Liver (tissue), 9 donors: ENCODE measurements around the gene PPFIA2. TPM values are rescaled to one million over a fixed set of nuclear protein-coding genes. Genes with fewer than 3 reads are reported as not detected.

Experiments used
- DNase-seq: peaks from one replicate; pipeline ENCODE4 v3.0.0-alpha.2; 2017; ENCODE audit warnings: low spot score
- H3K27ac ChIP-seq, 2 donors: one replicate each; pipeline ENCODE4 v1.7.0; 2013; ENCODE audit warnings: inconsistent platforms in 2 of 2, low read length in 2 of 2, control low read depth in 1 of 2, low read depth in 1 of 2, mild to moderate bottlenecking in 1 of 2
- H3K27me3 ChIP-seq, 4 donors: one replicate each; pipeline versions ENCODE4 v1.6.1 to v1.7.0; 2013; ENCODE audit warnings: low read length in 3 of 4, inconsistent platforms in 1 of 4, mild to moderate bottlenecking in 1 of 4, moderate library complexity in 1 of 4; ENCODE audit not compliant: control insufficient read depth in 4 of 4, insufficient read depth in 4 of 4
- H3K36me3 ChIP-seq, 4 donors: one replicate each; pipeline versions ENCODE4 v1.6.1 to v1.7.0; 2013; ENCODE audit warnings: low read length in 3 of 4, mild to moderate bottlenecking in 3 of 4, low read depth in 1 of 4, moderate library complexity in 1 of 4; ENCODE audit not compliant: control insufficient read depth in 4 of 4, insufficient read depth in 3 of 4
- H3K4me1 ChIP-seq, 4 donors: one replicate each; pipeline versions ENCODE4 v1.6.1 to v1.7.0; 2013; ENCODE audit warnings: low read length in 3 of 4, mild to moderate bottlenecking in 3 of 4, moderate library complexity in 1 of 4; ENCODE audit not compliant: control insufficient read depth in 4 of 4, insufficient read depth in 4 of 4
- H3K4me3 ChIP-seq, 3 donors: one replicate each; pipeline versions ENCODE4 v1.6.1 to v1.7.0; 2013; ENCODE audit warnings: low read length in 3 of 3, control low read depth in 1 of 3, low read depth in 1 of 3, mild to moderate bottlenecking in 1 of 3
- H3K9ac ChIP-seq, 2 donors: one replicate each; pipeline ENCODE4 v1.7.0; 2013; ENCODE audit warnings: low read length in 2 of 2, mild to moderate bottlenecking in 2 of 2, moderate library complexity in 2 of 2, control low read depth in 1 of 2, low read depth in 1 of 2
- H3K9me3 ChIP-seq, 4 donors: one replicate each; pipeline versions ENCODE4 v1.6.1 to v1.7.0; 2013; ENCODE audit warnings: low read length in 3 of 4; ENCODE audit not compliant: control insufficient read depth in 4 of 4
- ATF3 ChIP-seq: IDR thresholded peaks from 2 replicates; pipeline ENCODE4 v1.6.1; 2016; ENCODE audit warnings: antibody characterized with exemption
- EGR1 ChIP-seq, 2 donors: IDR thresholded peaks; 2 replicates each; pipeline ENCODE4 v1.6.1; 2016 to 2018; ENCODE audit warnings: antibody characterized with exemption in 2 of 2, low read depth in 2 of 2
- FOXA1 ChIP-seq: IDR thresholded peaks from 2 replicates; pipeline ENCODE4 v1.6.1; 2016; ENCODE audit warnings: antibody characterized with exemption
- FOXA2 ChIP-seq: IDR thresholded peaks from 2 replicates; pipeline ENCODE4 v1.6.1; 2016; ENCODE audit warnings: antibody characterized with exemption
- GABPA ChIP-seq, 2 donors: IDR thresholded peaks in 1 of 2; conservative IDR thresholded peaks in 1 of 2; 2 replicates each; pipeline ENCODE4 v1.6.1; 2016; ENCODE audit warnings: antibody characterized with exemption in 2 of 2, mild to moderate bottlenecking in 1 of 2, moderate library complexity in 1 of 2
- HNF4A ChIP-seq, 2 donors: conservative IDR thresholded peaks; 2 replicates each; pipeline ENCODE4 v1.6.1; 2016; ENCODE audit warnings: antibody characterized with exemption in 2 of 2, mild to moderate bottlenecking in 2 of 2
- HNF4G ChIP-seq: IDR thresholded peaks from 2 replicates; pipeline ENCODE4 v1.6.1; 2016; ENCODE audit warnings: antibody characterized with exemption
- JUND ChIP-seq, 2 donors: IDR thresholded peaks; 2 replicates each; pipeline ENCODE4 v1.6.1; 2016; ENCODE audit warnings: antibody characterized with exemption in 2 of 2
- NR2F2 ChIP-seq: IDR thresholded peaks from 2 replicates; pipeline ENCODE4 v1.6.1; 2016; ENCODE audit warnings: antibody characterized with exemption
- RAD21 ChIP-seq, 2 donors: IDR thresholded peaks; 2 replicates each; pipeline ENCODE4 v1.6.1; 2016; ENCODE audit warnings: antibody characterized with exemption in 2 of 2, mild to moderate bottlenecking in 2 of 2
- RXRA ChIP-seq, 2 donors: IDR thresholded peaks; 2 replicates each; pipeline ENCODE4 v1.6.1; 2017 to 2018; ENCODE audit warnings: antibody characterized with exemption in 2 of 2, mild to moderate bottlenecking in 1 of 2
- SP1 ChIP-seq: IDR thresholded peaks from 2 replicates; pipeline ENCODE4 v1.6.1; 2018; ENCODE audit warnings: antibody characterized with exemption, mild to moderate bottlenecking
- TAF1 ChIP-seq: conservative IDR thresholded peaks from 2 replicates; pipeline ENCODE4 v1.6.1; 2016; ENCODE audit warnings: antibody characterized with exemption, mild to moderate bottlenecking
- YY1 ChIP-seq: IDR thresholded peaks from 2 replicates; pipeline ENCODE4 v1.6.1; 2016; ENCODE audit warnings: antibody characterized with exemption, mild to moderate bottlenecking
- ZBTB33 ChIP-seq: IDR thresholded peaks from 2 replicates; pipeline ENCODE4 v1.6.1; 2016; ENCODE audit warnings: antibody characterized with exemption
- whole genome bisulfite sequencing: extraction: QIAGEN DNeasy Blood & Tissue Kit; methylation state at CpG from one replicate; pipeline ENCODE4 v1.1.7; 2013; 5-methylcytosine and 5-hydroxymethylcytosine counted together
- polyA plus RNA-seq, 2 donors: library from polyadenylated mRNA; stranded (reverse) in 1 of 2; unstranded in 1 of 2; fragments of 200-250 nt in 1 of 2; fragments of >200 nt in 1 of 2; fragmentation: Nextera tagmentation in 1 of 2; extraction: Ambion mirVana in 1 of 2; gene quantifications; one replicate each; pipeline versions ENCODE4 v1.2.1 to v1.2.3, GENCODE V29; 2013 to 2015
- total RNA-seq, 2 donors: library from RNA; depleted of rRNA; stranded (reverse); fragments of >200 nt; gene quantifications; one replicate each; pipeline ENCODE4 v1.2.3, GENCODE V29; 2014
- TF ChIP-seq, protein P1 (sequence below): IDR thresholded peaks from 2 replicates; pipeline ENCODE4 v1.6.1; 2016; ENCODE audit warnings: antibody characterized with exemption
- TF ChIP-seq, protein P2 (sequence below): IDR thresholded peaks from 2 replicates; pipeline ENCODE4 v1.6.1; 2016; ENCODE audit warnings: antibody characterized with exemption, mild to moderate bottlenecking
- TF ChIP-seq, protein P3 (sequence below): fragments of 150-350 bp; IDR thresholded peaks from 2 replicates; pipeline ENCODE4 v1.5.1; 2017; ENCODE audit warnings: improper control_type of control experiment, low read depth, low read length; ENCODE audit not compliant: missing input control
- donor health status: healthy.
- donor health status: healthy.
- donor health status: healthy.
- donor health status: healthy.
- donor health status: healthy.

Gene PPFIA2
- total and polyA plus RNA-seq, 4 donors: 0.05 to 0.50 (median 0.22) TPM; not detected in 1

DNA sequence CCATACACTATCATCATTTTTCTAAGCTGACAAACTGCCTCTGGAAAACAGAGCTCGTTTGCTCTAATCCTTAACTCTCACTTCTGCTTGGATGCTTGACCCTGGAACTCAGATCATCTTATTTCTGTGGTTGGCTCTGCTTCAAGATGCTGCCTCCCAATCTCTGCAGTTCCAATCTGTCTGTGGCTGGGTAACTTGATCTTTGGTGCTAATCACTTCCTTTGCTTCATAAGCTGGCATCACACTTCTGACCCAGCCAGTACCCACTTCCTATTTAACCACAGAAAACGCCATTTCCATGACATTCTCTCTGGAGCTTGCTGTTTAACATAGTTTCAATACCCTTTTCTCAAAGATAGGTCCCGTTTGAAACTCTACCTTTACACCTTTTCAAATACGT is 427.1 kb downstream of the PPFIA2 start:
- Histone ChIP-seq H3K9ac (no peak overlapping the region), H3K27me3 (no peaks in the 10 kb centered on the region), H3K4me1 (no peaks in the 10 kb centered on the region), H3K36me3 (no peaks in the 10 kb centered on the region), H3K27ac (no peak overlapping the region), H3K9me3 (no peaks in the 10 kb centered on the region), H3K4me3 (no peak overlapping the region)
- DNase-seq: no peak
- WGBS: 48% methylated on average over 4 of the region's 4 CpGs
- TF ChIP-seq GABPA (IDR thresholded peaks at IDR 0.05 in 1 of 2, conservative IDR thresholded peaks at IDR 0.05 in 1 of 2): no peak
- TF ChIP-seq RAD21 (IDR thresholded peaks at IDR 0.05): no peak
- no peak for TF ChIP-seq ATF3
- TF ChIP-seq, protein P1, sequence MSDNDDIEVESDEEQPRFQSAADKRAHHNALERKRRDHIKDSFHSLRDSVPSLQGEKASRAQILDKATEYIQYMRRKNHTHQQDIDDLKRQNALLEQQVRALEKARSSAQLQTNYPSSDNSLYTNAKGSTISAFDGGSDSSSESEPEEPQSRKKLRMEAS: no peak
- no peak for TF ChIP-seq RXRA (IDR thresholded peaks at IDR 0.05)
- no peak for TF ChIP-seq HNF4A (conservative IDR thresholded peaks at IDR 0.05)
- no peak for TF ChIP-seq EGR1 (IDR thresholded peaks at IDR 0.05; ENCODE audit: low read depth in 2 of 2)
- no peak for TF ChIP-seq FOXA2
- TF ChIP-seq JUND (IDR thresholded peaks at IDR 0.05): no peak
- no peak for TF ChIP-seq NR2F2
- TF ChIP-seq HNF4G: no peak
- TF ChIP-seq FOXA1: no peak
- no peak for TF ChIP-seq TAF1
- TF ChIP-seq, protein P2, sequence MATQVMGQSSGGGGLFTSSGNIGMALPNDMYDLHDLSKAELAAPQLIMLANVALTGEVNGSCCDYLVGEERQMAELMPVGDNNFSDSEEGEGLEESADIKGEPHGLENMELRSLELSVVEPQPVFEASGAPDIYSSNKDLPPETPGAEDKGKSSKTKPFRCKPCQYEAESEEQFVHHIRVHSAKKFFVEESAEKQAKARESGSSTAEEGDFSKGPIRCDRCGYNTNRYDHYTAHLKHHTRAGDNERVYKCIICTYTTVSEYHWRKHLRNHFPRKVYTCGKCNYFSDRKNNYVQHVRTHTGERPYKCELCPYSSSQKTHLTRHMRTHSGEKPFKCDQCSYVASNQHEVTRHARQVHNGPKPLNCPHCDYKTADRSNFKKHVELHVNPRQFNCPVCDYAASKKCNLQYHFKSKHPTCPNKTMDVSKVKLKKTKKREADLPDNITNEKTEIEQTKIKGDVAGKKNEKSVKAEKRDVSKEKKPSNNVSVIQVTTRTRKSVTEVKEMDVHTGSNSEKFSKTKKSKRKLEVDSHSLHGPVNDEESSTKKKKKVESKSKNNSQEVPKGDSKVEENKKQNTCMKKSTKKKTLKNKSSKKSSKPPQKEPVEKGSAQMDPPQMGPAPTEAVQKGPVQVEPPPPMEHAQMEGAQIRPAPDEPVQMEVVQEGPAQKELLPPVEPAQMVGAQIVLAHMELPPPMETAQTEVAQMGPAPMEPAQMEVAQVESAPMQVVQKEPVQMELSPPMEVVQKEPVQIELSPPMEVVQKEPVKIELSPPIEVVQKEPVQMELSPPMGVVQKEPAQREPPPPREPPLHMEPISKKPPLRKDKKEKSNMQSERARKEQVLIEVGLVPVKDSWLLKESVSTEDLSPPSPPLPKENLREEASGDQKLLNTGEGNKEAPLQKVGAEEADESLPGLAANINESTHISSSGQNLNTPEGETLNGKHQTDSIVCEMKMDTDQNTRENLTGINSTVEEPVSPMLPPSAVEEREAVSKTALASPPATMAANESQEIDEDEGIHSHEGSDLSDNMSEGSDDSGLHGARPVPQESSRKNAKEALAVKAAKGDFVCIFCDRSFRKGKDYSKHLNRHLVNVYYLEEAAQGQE: no peak
- no peak for TF ChIP-seq SP1

DNA sequence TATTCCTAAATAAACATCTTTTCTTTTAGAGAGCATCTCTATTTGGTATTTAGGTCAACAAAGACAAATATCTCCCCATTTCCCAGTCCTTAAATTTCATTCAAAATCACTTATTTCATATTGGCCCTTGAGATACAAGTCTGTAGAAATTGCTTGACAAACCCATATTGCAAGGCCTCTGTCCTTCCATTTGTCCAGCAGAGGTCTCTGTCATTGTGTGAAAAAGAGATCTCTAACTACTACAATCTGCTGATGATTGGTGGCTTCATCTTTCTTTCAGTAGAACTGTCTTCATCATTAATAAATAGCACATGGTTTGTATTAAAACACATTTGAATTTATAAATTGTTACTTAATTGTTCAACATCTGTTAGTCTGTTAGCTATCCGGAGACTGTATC is 428.7 kb downstream of the PPFIA2 start:
- H3K9me3 ChIP-seq: no peaks in the 10 kb centered on the region
- 94% methylated on average over 1 of the region's 1 CpG for WGBS
- H3K4me1 ChIP-seq: no peaks in the 10 kb centered on the region
- H3K27me3 ChIP-seq: no peaks in the 10 kb centered on the region
- DNase-seq: no peak
- H3K27ac ChIP-seq: no peak overlapping the region
- H3K9ac ChIP-seq: no peak overlapping the region
- no peaks in the 10 kb centered on the region for H3K36me3 ChIP-seq
- TF ChIP-seq RAD21 (IDR thresholded peaks at IDR 0.05) (no peak), EGR1 (IDR thresholded peaks at IDR 0.05; ENCODE audit: low read depth in 2 of 2) (no peak), HNF4G (no peak), RXRA (IDR thresholded peaks at IDR 0.05) (no peak), HNF4A (conservative IDR thresholded peaks at IDR 0.05) (no peak), JUND (IDR thresholded peaks at IDR 0.05) (no peak), FOXA2 (no peak), YY1 (no peak), FOXA1 (no peak), ATF3 (no peak), NR2F2 (no peak), ZBTB33 (no peak), SP1 (no peak), GABPA (IDR thresholded peaks at IDR 0.05 in 1 of 2, conservative IDR thresholded peaks at IDR 0.05 in 1 of 2) (no peak), TAF1 (no peak)
- TF ChIP-seq, protein P2: no peak
- TF ChIP-seq, protein P3, sequence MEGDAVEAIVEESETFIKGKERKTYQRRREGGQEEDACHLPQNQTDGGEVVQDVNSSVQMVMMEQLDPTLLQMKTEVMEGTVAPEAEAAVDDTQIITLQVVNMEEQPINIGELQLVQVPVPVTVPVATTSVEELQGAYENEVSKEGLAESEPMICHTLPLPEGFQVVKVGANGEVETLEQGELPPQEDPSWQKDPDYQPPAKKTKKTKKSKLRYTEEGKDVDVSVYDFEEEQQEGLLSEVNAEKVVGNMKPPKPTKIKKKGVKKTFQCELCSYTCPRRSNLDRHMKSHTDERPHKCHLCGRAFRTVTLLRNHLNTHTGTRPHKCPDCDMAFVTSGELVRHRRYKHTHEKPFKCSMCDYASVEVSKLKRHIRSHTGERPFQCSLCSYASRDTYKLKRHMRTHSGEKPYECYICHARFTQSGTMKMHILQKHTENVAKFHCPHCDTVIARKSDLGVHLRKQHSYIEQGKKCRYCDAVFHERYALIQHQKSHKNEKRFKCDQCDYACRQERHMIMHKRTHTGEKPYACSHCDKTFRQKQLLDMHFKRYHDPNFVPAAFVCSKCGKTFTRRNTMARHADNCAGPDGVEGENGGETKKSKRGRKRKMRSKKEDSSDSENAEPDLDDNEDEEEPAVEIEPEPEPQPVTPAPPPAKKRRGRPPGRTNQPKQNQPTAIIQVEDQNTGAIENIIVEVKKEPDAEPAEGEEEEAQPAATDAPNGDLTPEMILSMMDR: no peak
- H3K4me3 ChIP-seq: no peak overlapping the region
